GM10248 (cell line): ENCODE results near the gene EEF2K.

Source experiments
- CTCF ChIA-PET: fragments of 300-600 bp; sonication (Branson Sonifier 250); formaldehyde crosslinking; extraction: SDS; loops from one replicate; lab custom pipeline; 2021; ENCODE audit warnings: antibody characterized with exemption; lab: Yijun Ruan, JAX
- POLR2A ChIA-PET: fragments of 350-650 bp; sonication (Branson Sonifier 250); formaldehyde crosslinking; extraction: SDS; loops from one replicate; lab custom pipeline; 2020; ENCODE audit warnings: antibody characterized with exemption; lab: Yijun Ruan, JAX
- DNase-seq: peaks from one replicate; pipeline ENCODE4 v3.0.0; 2012; ENCODE audit errors: extremely low spot score
- TF ChIP-seq, protein P1 (sequence below): IDR thresholded peaks from 2 replicates; pipeline ENCODE4 v1.5.1; 2012; ENCODE audit warnings: mild to moderate bottlenecking, low read depth; ENCODE audit errors: extremely low read depth, missing control alignments, control extremely low read depth

EEF2K gene

DNA sequence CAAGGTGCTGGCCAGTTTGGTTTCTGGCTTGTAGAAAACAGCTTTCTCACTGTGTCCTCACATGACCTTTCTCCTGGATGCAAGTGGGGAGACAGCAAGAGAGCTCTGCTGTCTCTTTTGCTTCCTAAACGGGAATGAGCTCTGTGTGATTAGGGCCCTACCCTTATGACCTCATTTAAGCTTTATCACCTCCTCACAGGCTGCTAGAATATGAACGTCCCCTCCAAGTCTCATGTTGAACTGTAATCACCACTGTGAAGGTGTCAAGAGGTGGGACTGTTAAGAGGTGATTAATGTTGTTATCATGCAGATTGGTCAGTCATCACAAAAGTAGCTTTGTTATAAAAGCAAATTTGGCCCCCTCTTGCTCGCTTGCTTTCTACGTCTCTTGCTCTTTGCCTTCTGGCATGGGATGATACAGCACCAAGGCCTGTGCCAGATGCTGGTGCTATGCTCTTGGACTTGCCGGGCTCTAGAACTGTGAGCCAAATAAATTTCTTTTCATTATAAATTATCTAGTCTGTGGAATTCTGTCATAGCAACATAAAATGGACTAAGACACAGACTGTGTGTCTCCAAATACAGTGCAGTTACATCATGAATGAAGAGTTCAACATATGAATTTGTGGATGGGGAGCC, 76.3 kb downstream of the EEF2K start:
- ChIA-PET POLR2A (no interaction called here), CTCF (interaction anchor here (0.7 to 1.8 kb wide), 4 partner anchors 14 to 93 kb away, joined by 3 to 4 read pairs (median 4); partner anchors contain the start of gene POLR3E)
- DNase-seq, result no peak
- TF ChIP-seq, protein P1, sequence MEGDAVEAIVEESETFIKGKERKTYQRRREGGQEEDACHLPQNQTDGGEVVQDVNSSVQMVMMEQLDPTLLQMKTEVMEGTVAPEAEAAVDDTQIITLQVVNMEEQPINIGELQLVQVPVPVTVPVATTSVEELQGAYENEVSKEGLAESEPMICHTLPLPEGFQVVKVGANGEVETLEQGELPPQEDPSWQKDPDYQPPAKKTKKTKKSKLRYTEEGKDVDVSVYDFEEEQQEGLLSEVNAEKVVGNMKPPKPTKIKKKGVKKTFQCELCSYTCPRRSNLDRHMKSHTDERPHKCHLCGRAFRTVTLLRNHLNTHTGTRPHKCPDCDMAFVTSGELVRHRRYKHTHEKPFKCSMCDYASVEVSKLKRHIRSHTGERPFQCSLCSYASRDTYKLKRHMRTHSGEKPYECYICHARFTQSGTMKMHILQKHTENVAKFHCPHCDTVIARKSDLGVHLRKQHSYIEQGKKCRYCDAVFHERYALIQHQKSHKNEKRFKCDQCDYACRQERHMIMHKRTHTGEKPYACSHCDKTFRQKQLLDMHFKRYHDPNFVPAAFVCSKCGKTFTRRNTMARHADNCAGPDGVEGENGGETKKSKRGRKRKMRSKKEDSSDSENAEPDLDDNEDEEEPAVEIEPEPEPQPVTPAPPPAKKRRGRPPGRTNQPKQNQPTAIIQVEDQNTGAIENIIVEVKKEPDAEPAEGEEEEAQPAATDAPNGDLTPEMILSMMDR, result no peak

DNA sequence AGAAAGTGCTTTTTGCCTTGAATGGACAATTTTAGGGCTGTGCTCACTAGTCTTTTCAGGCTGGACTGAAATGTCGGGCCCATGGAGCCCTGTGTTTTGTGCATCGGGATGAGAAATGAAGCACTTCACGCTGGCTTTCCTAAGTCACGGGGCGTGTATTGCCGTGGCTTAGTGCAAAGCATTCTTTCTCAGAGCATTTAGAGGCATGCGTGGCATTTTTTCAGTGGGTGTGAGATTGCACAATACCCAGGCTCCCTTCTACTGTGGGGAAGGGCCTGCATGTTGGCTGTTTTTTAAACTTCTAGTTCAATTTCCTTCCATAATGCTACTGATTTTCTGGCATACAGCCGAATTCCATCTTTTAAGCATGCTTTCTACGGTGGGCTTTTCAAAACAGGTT, 78.6 kb downstream of the EEF2K start:
- POLR2A ChIA-PET, result no interaction called here
- CTCF ChIA-PET, result interaction anchor here (1.0 to 1.2 kb wide), 2 partner anchors 11 to 12 kb away, joined by 3 to 9 read pairs; partner anchors contain the start of gene POLR3E
- no peak for DNase-seq
- TF ChIP-seq, protein P1, result no peak

DNA sequence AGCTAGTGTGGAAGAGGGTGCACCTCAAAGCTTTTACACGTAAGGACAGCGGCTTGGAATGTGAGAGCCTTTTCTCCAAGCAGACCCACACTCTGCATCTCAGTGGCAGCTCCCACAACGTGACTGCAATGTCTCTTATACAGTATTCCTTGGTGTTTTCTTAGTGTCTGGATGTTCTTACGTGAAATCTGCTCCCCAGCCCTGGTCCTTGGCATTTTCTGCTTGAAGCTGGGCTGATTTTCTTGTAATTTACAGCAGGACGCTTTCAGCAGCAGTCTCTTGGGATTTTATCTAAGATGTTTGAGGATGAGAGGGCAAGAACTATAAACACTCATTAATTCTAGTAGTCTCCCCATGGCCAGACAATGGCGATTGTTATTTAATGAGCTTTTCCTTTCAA, 79.0 kb downstream of the EEF2K start:
- POLR2A ChIA-PET, result no interaction called here
- CTCF ChIA-PET, result interaction anchor here (1.0 to 1.2 kb wide), 2 partner anchors 12 kb away, joined by 3 to 9 read pairs; partner anchors contain the start of gene POLR3E

DNA sequence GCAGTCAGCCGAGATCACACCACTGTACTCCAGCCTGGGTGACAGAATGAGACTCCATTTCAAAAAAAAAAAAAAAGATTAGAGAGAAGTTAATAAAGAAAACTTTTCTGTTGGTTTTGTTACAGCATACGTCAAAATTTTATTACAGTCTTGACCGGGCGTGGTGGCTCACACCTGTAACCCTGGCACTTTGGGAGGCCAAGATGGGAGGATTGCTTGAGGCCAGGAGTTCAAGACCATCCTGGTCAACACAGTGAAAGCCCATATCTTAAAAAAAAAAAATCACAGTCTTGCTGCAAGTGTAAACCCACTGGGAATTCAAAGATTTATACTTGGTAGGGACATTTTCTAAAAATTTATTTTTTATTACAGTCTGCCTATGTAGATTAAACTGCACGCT, 84.9 kb downstream of the EEF2K start:
- DNase-seq, result no peak
- CTCF ChIA-PET, result no interaction called here
- POLR2A ChIA-PET, result no interaction called here
- TF ChIP-seq, protein P1, result no peak

More for the DNA sequence above, 79.0 kb downstream of the EEF2K start:
- no peak for DNase-seq
- TF ChIP-seq, protein P1, result no peak

DNA sequence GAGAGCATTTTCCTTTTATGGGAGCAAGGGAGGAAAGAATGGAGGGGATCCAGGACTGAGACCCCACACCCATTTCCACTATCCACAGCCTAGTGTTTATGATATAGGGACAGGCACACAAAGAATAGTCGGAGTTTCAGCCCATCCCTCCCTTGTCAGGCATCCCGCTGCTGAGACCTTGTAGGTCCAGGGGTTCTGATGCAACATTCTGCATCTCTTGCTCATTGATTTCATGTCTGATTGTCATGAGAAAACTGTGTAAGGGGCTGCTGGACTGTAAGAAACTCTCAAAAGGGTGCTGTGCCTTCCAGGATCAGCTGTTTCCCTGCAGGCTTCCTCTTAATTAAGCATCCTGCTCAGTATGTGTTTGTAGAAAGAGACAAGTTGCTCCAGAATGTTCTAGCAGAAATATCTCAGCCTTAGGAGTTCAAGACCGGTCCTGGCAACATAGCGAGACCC, 85.8 kb downstream of the EEF2K start:
- no peak for DNase-seq
- POLR2A ChIA-PET, result no interaction called here
- TF ChIP-seq, protein P1, result no peak
- CTCF ChIA-PET, result no interaction called here

DNA sequence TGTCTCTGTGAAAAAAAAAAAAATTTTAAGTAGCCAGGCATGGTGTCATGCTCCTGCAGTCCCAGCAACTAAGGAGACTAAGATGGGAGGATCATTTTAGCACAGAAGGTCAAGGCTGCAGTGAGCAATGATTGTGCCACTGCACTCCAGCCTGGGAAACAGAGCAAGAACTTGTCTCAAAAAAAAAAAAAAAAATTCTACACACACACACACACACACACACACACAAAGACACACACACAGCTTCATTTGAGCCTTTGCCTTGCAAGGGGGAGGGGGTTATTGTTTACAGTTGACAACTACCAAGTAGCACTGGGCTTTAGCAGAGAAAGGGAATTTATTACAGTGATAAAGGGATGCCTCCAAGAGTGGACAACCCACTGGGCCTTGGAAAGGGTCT, 86.2 kb downstream of the EEF2K start:
- no peak for DNase-seq
- TF ChIP-seq, protein P1, result no peak
- CTCF ChIA-PET, result no interaction called here
- POLR2A ChIA-PET, result no interaction called here
